ENCODE results near the gene TOM1L2.

- TF ChIP-seq RAD21 (IDR thresholded peaks at IDR 0.05; ENCODE audit: low read length) = no peak
- TF ChIP-seq CTCF (conservative IDR thresholded peaks at IDR 0.05; ENCODE audit: low read depth, low read length) = no peak
- TF ChIP-seq POLR2A (IDR thresholded peaks at IDR 0.05; ENCODE audit: low read depth, low read length) = no peak
- no peak for TF ChIP-seq SMC3 (IDR thresholded peaks at IDR 0.05; ENCODE audit: low read depth, low read length)
- TF ChIP-seq MXI1 (IDR thresholded peaks at IDR 0.05; ENCODE audit: borderline replicate concordance, low read depth, low read length) = no peak
- peak; percentile 10; the same call in 1 of the 2 replicates for TF ChIP-seq BHLHE40 (IDR thresholded peaks at IDR 0.05; ENCODE audit: low read depth, low read length)
- no peak for TF ChIP-seq ELK1 (IDR thresholded peaks at IDR 0.05; ENCODE audit: borderline replicate concordance, low read depth, low read length)
- no peak for TF ChIP-seq MAZ (IDR thresholded peaks at IDR 0.05; ENCODE audit: borderline replicate concordance, low read depth, low read length)
- TF ChIP-seq RCOR1 (IDR thresholded peaks at IDR 0.05; ENCODE audit: insufficient replicate concordance, low read length) = no peak
- TF ChIP-seq USF2 (IDR thresholded peaks at IDR 0.05; ENCODE audit: low read depth, low read length) = no peak
- no peak for TF ChIP-seq MAFK (IDR thresholded peaks at IDR 0.05; ENCODE audit: low read depth, low read length)
- no peak for TF ChIP-seq CEBPB (IDR thresholded peaks at IDR 0.05; ENCODE audit: low read depth, low read length)
- no peak for TF ChIP-seq RFX5 (IDR thresholded peaks at IDR 0.05; ENCODE audit: low read depth, low read length)
- no peak for TF ChIP-seq CHD1 (IDR thresholded peaks at IDR 0.05; ENCODE audit: low read depth, low read length)
These were observed 27.3 kb upstream of the TOM1L2 start for GRCh38 chr17:17999364-18000029.

Measured in IMR-90 (cell line).